ENCODE data around the gene APOBEC3C.

- no peak for TF ChIP-seq CTCF (IDR thresholded peaks at IDR 0.05)
- TF ChIP-seq POLR2AphosphoS5 (IDR thresholded peaks at IDR 0.05) = no peak
- no peak for TF ChIP-seq POLR2A (IDR thresholded peaks at IDR 0.05)
- TF ChIP-seq EP300 (IDR thresholded peaks at IDR 0.05) = no peak
Measured at GRCh38 chr22:38971791-38972190, 42.3 kb upstream of the APOBEC3C start.

Data from stomach (tissue), 4 donors.